GM23338 (cell line): Measurements from ENCODE around the gene STOM. TPM values are rescaled to one million over a fixed set of nuclear protein-coding genes. Genes with fewer than 3 reads are reported as not detected.

ENCODE experiments used
- ATAC-seq: fragments of 200-7000 bp; cut with Tn5 transposase; 3 replicates; pipeline ENCODE4 v1.9.1; 2020
- DNase-seq: peaks from one replicate; pipeline ENCODE4 v3.0.0-alpha.2; 2015; ENCODE audit warnings: low spot score
- H2AFZ ChIP-seq: fragments of 200-600 bp; sonication (generic); 2 replicates; pipeline ENCODE4 v1.8.0; 2016; ENCODE audit warnings: antibody characterized with exemption, mild to moderate bottlenecking, moderate library complexity
- H3F3A ChIP-seq: fragments of 200-600 bp; sonication (generic); replicated peaks from 2 replicates; pipeline ENCODE4 v1.8.0; 2017; ENCODE audit warnings: antibody characterized with exemption, mixed run types, low read depth
- H3K27ac ChIP-seq: fragments of 200-600 bp; sonication (generic); 2 replicates; pipeline ENCODE4 v1.6.1; 2016; ENCODE audit warnings: low read depth
- H3K27me3 ChIP-seq: fragments of 200-600 bp; sonication (generic); 2 replicates; pipeline ENCODE4 v1.8.0; 2016; ENCODE audit warnings: mild to moderate bottlenecking, mixed run types, moderate library complexity; ENCODE audit not compliant: insufficient read depth
- H3K36me3 ChIP-seq: fragments of 200-600 bp; sonication (generic); 2 replicates; pipeline ENCODE4 v1.8.0; 2016; ENCODE audit warnings: mild to moderate bottlenecking; ENCODE audit not compliant: insufficient read depth
- H3K4me1 ChIP-seq: fragments of 200-600 bp; sonication (generic); 2 replicates; pipeline ENCODE4 v1.8.0; 2016; ENCODE audit warnings: mild to moderate bottlenecking, moderate library complexity; ENCODE audit not compliant: insufficient read depth
- H3K4me2 ChIP-seq: fragments of 200-600 bp; sonication (generic); 2 replicates; pipeline ENCODE4 v1.7.1; 2017; ENCODE audit warnings: mixed run types
- H3K4me3 ChIP-seq: fragments of 200-600 bp; sonication (generic); 2 replicates; pipeline ENCODE4 v1.6.1; 2016; ENCODE audit warnings: mixed run types
- H3K79me2 ChIP-seq: fragments of 200-600 bp; sonication (generic); replicated peaks from 2 replicates; pipeline ENCODE4 v1.8.0; 2017; ENCODE audit warnings: mild to moderate bottlenecking; ENCODE audit not compliant: insufficient read depth
- H3K9me2 ChIP-seq: fragments of 200-600 bp; sonication (generic); 2 replicates; pipeline ENCODE4 v1.8.0; 2017; ENCODE audit not compliant: insufficient read depth
- H4K20me1 ChIP-seq: fragments of 200-600 bp; sonication (generic); replicated peaks from 2 replicates; pipeline ENCODE4 v1.8.0; 2017; ENCODE audit warnings: mild to moderate bottlenecking; ENCODE audit not compliant: insufficient read depth
- H3K27ac Mint-ChIP-seq: 2 replicates; pipeline ENCODE4 v1.8.0; 2020; ENCODE audit warnings: inconsistent platforms, mild to moderate bottlenecking, moderate library complexity, mixed read lengths
- H3K27me3 Mint-ChIP-seq: 3 replicates; pipeline ENCODE4 v1.8.0; 2022; ENCODE audit warnings: low read depth, mild to moderate bottlenecking, moderate library complexity, mixed read lengths, inconsistent platforms; ENCODE audit not compliant: insufficient read depth, poor library complexity
- H3K36me3 Mint-ChIP-seq: 3 replicates; pipeline ENCODE4 v1.8.0; 2021; ENCODE audit warnings: low read depth, mild to moderate bottlenecking, inconsistent platforms, moderate library complexity, mixed read lengths
- H3K4me1 Mint-ChIP-seq: 3 replicates; pipeline ENCODE4 v1.8.0; 2020; ENCODE audit warnings: mild to moderate bottlenecking, inconsistent platforms, mixed read lengths
- H3K4me3 Mint-ChIP-seq: 3 replicates; pipeline ENCODE4 v1.8.0; 2021; ENCODE audit warnings: moderate library complexity, mild to moderate bottlenecking, inconsistent platforms, mixed read lengths
- H3K9me3 Mint-ChIP-seq: 3 replicates; pipeline ENCODE4 v1.8.0; 2020; ENCODE audit warnings: moderate library complexity, mild to moderate bottlenecking, inconsistent platforms, mixed read lengths
- CREB1 ChIP-seq: fragments of 250-450 bp; sonication (Bioruptor Pico); IDR thresholded peaks from 2 replicates; pipeline ENCODE4 v1.5.0; 2020; ENCODE audit warnings: low read depth, mild to moderate bottlenecking, moderate library complexity
- CTCF ChIP-seq, 2 experiments: fragments of 200-600 bp in 1 of 2; sonication (generic) in 1 of 2; conservative IDR thresholded peaks; 2 replicates each; pipeline versions ENCODE4 v1.5.1 to v1.6.1; 2016 to 2017; ENCODE audit warnings: antibody characterized with exemption in 2 of 2, low read depth in 2 of 2, mild to moderate bottlenecking in 2 of 2, moderate library complexity in 1 of 2
- EZH2 ChIP-seq: fragments of 200-600 bp; sonication (generic); IDR thresholded peaks from one replicate; pipeline ENCODE4 v1.8.0; 2017; ENCODE audit warnings: antibody characterized with exemption, mild to moderate bottlenecking, low read depth; ENCODE audit not compliant: unreplicated experiment
- EZH2phosphoT487 ChIP-seq: fragments of 200-600 bp; sonication (generic); IDR thresholded peaks from one replicate; pipeline ENCODE4 v1.8.1; 2018; ENCODE audit warnings: antibody characterized with exemption; ENCODE audit not compliant: unreplicated experiment
- JUNB ChIP-seq: IDR thresholded peaks from one replicate; pipeline ENCODE4 v1.6.1; 2016; ENCODE audit warnings: antibody characterized with exemption; ENCODE audit not compliant: unreplicated experiment
- NANOG ChIP-seq: IDR thresholded peaks from 2 replicates; pipeline ENCODE4 v1.6.1; 2016; ENCODE audit warnings: antibody characterized with exemption, borderline replicate concordance
- POLR2AphosphoS5 ChIP-seq: IDR thresholded peaks from 2 replicates; pipeline ENCODE4 v1.6.1; 2016; ENCODE audit warnings: antibody characterized with exemption, low read depth
- STAT1 ChIP-seq: IDR thresholded peaks from one replicate; pipeline ENCODE4 v1.6.1; 2016; ENCODE audit warnings: antibody characterized with exemption; ENCODE audit not compliant: unreplicated experiment
- ZNF331 ChIP-seq: fragments of 250-450 bp; sonication (Bioruptor Pico); IDR thresholded peaks from 2 replicates; pipeline ENCODE4 v1.5.0; 2020; ENCODE audit warnings: low read depth, mild to moderate bottlenecking, moderate library complexity
- polyA plus RNA-seq: library from polyadenylated mRNA; unstranded; fragments of >200 nt; fragmentation: Nextera tagmentation; extraction: Ambion mirVana; gene quantifications from 2 replicates; pipeline ENCODE4 v1.2.1, GENCODE V29; 2016
- total RNA-seq: library from RNA; depleted of rRNA; stranded (reverse); fragments of >200 nt; shearing (Covaris generic); gene quantifications from 2 replicates; pipeline ENCODE4 v1.2.3, GENCODE V29; 2014
- TF ChIP-seq, protein P1 (sequence below): IDR thresholded peaks from 2 replicates; pipeline ENCODE4 v1.6.1; 2016; ENCODE audit warnings: antibody characterized with exemption
- TF ChIP-seq, protein P2 (sequence below): IDR thresholded peaks from one replicate; pipeline ENCODE4 v1.6.1; 2018; ENCODE audit warnings: antibody characterized with exemption; ENCODE audit not compliant: unreplicated experiment

Gene STOM
- total and polyA plus RNA-seq, 2 experiments from 2014 or later, result 29.4 to 51.1 TPM

DNA sequence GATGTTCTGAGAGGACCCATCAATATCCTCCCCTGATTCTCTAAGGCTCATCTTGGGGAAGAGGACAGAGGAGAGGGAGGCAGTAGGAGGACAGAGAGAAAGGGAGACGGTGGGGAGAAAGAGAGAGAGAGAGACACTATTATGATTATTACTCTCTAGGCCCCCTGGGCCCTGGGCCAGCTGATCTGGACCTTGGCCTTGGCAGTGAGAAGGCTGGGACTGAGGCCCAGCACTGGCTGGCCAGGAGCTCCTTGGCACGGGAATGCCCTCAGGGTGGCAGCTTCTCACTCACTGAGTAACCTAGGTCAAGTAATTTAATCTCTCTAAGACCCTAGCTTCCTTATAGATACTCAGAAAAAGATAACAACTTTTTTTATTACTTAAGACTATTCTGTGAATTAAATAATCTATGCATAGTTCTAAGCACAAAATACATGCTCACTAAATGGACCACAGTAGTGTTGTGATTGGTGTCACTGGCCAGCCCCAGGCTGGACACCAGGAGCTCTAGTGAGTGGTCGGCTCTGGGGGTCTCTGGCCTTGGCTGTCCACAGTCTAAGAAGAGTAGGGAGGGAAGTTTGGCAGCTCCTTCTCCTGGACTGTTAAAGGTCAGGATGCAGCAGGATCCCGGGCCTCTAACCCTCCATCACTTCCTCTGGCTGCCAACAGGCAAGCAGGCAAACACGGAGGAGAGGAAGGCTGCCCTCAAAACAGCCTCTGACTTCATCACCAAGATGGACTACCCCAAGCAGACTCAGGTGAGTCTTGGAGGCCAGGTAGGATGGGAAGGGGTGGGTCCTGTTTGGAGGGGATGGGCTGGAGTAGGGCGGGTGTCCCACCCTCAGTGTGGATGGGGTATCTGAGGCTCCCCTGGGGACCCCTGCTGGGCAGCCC, 52.1 kb downstream of the STOM start (continued):
- no peak for TF ChIP-seq EZH2phosphoT487
- TF ChIP-seq STAT1, result no peak
- TF ChIP-seq CREB1, result no peak
- TF ChIP-seq, protein P1, sequence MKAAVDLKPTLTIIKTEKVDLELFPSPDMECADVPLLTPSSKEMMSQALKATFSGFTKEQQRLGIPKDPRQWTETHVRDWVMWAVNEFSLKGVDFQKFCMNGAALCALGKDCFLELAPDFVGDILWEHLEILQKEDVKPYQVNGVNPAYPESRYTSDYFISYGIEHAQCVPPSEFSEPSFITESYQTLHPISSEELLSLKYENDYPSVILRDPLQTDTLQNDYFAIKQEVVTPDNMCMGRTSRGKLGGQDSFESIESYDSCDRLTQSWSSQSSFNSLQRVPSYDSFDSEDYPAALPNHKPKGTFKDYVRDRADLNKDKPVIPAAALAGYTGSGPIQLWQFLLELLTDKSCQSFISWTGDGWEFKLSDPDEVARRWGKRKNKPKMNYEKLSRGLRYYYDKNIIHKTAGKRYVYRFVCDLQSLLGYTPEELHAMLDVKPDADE, result no peak
- TF ChIP-seq ZNF331, result no peak
- TF ChIP-seq EZH2, result no peak
- TF ChIP-seq JUNB, result no peak

DNA sequence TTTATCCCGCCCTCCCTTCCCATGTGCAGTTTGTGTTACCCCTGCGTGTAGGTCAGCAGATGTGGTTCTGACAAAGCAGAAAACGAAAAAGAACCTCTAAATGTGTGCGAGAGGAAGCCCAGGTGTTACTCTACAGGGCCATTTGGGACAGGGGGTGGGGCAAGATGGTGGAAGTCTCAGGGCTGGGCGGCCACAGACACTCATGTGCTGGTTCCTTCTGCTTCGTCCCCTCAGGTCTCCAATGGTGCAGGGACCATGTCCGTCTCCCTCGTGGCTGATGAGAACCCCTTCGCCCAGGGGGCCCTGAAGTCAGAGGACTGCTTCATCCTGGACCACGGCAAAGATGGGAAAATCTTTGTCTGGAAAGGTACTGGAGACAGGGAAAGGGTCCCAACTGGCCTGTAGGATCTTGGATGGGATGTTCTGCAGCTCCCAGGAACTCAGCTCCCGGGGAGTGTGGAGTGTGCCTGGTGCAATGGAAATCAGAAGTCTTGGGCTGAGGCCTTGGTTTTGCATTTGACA, 53.1 kb downstream of the STOM start:
- no peaks in the 10 kb centered on the region for H3K27me3 ChIP-seq
- H3K4me1 Mint-ChIP-seq, result no peaks in the 10 kb centered on the region
- H3K4me3 ChIP-seq, result no peak overlapping the region
- no peaks in the 10 kb centered on the region for H3K36me3 ChIP-seq
- no peak overlapping the region for H3K4me3 Mint-ChIP-seq
- peaks cover 2% of the 10 kb centered on the region for H3K27me3 Mint-ChIP-seq
- H3K27ac ChIP-seq, result no peak overlapping the region
- H2AFZ ChIP-seq, result no peak overlapping the region
- no peaks in the 10 kb centered on the region for H3K9me2 ChIP-seq
- DNase-seq (no peak), ATAC-seq (no peak)
- no peak overlapping the region for H3K27ac Mint-ChIP-seq
- H3K9me3 Mint-ChIP-seq, result no peaks in the 10 kb centered on the region; the same call in 2 of the 3 replicates
- no peaks in the 10 kb centered on the region for H3F3A ChIP-seq
- H3K4me2 ChIP-seq, result no peak overlapping the region
- peaks cover 28% of the 10 kb centered on the region for H3K36me3 Mint-ChIP-seq
- H3K79me2 ChIP-seq, result no peaks in the 10 kb centered on the region
- H4K20me1 ChIP-seq, result no peaks in the 10 kb centered on the region
- no peaks in the 10 kb centered on the region; the same call in 1 of the 2 replicates for H3K4me1 ChIP-seq
- TF ChIP-seq CTCF (conservative IDR thresholded peaks at IDR 0.05; ENCODE audit: low read depth in 2 of 2) (no peak), POLR2AphosphoS5 (no peak), EZH2phosphoT487 (no peak), STAT1 (no peak), ZNF331 (no peak), EZH2 (no peak), JUNB (no peak), NANOG (no peak)
- TF ChIP-seq, protein P2, sequence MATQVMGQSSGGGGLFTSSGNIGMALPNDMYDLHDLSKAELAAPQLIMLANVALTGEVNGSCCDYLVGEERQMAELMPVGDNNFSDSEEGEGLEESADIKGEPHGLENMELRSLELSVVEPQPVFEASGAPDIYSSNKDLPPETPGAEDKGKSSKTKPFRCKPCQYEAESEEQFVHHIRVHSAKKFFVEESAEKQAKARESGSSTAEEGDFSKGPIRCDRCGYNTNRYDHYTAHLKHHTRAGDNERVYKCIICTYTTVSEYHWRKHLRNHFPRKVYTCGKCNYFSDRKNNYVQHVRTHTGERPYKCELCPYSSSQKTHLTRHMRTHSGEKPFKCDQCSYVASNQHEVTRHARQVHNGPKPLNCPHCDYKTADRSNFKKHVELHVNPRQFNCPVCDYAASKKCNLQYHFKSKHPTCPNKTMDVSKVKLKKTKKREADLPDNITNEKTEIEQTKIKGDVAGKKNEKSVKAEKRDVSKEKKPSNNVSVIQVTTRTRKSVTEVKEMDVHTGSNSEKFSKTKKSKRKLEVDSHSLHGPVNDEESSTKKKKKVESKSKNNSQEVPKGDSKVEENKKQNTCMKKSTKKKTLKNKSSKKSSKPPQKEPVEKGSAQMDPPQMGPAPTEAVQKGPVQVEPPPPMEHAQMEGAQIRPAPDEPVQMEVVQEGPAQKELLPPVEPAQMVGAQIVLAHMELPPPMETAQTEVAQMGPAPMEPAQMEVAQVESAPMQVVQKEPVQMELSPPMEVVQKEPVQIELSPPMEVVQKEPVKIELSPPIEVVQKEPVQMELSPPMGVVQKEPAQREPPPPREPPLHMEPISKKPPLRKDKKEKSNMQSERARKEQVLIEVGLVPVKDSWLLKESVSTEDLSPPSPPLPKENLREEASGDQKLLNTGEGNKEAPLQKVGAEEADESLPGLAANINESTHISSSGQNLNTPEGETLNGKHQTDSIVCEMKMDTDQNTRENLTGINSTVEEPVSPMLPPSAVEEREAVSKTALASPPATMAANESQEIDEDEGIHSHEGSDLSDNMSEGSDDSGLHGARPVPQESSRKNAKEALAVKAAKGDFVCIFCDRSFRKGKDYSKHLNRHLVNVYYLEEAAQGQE, result no peak
- TF ChIP-seq, protein P1, result no peak
